H9 (cell line): Measurements from ENCODE around the gene PALM2AKAP2. TPM values are rescaled to one million over a fixed set of nuclear protein-coding genes. Genes with fewer than 3 reads are reported as not detected.

Source experiments
- DNase-seq: peaks from one replicate; pipeline ENCODE4 v3.0.0-alpha.2; 2017
- H2AFZ ChIP-seq: one replicate; pipeline ENCODE4 v1.6.1; 2013; ENCODE audit warnings: mild to moderate bottlenecking, low read length, control low read depth, moderate library complexity
- H2AK5ac ChIP-seq: 2 replicates; pipeline ENCODE4 v1.6.1; 2013; ENCODE audit warnings: low read length, control low read depth, mixed read lengths; ENCODE audit not compliant: insufficient read length
- H2BK120ac ChIP-seq: one replicate; pipeline ENCODE4 v1.6.1; 2013; ENCODE audit warnings: low read depth, mild to moderate bottlenecking, low read length, control low read depth, inconsistent platforms; ENCODE audit not compliant: poor library complexity, severe bottlenecking
- H2BK12ac ChIP-seq: 2 replicates; pipeline ENCODE4 v1.6.1; 2013; ENCODE audit warnings: low read length, control low read depth, mixed read lengths, low read depth; ENCODE audit not compliant: insufficient read length
- H2BK15ac ChIP-seq: 2 replicates; pipeline ENCODE4 v1.6.1; 2013; ENCODE audit warnings: low read depth, low read length, control low read depth
- H2BK20ac ChIP-seq: one replicate; pipeline ENCODE4 v1.6.1; 2013; ENCODE audit warnings: low read depth, mild to moderate bottlenecking, low read length, control low read depth, inconsistent platforms; ENCODE audit not compliant: poor library complexity, severe bottlenecking
- H2BK5ac ChIP-seq: 2 replicates; pipeline ENCODE4 v1.6.1; 2013; ENCODE audit warnings: low read length, control low read depth, mixed read lengths; ENCODE audit not compliant: insufficient read length
- H3K14ac ChIP-seq: 2 replicates; pipeline ENCODE4 v1.6.1; 2013; ENCODE audit warnings: low read length, control low read depth; ENCODE audit not compliant: insufficient read depth
- H3K18ac ChIP-seq: 2 replicates; pipeline ENCODE4 v1.6.1; 2013; ENCODE audit warnings: low read depth, mild to moderate bottlenecking, mixed read lengths, low read length, control low read depth; ENCODE audit not compliant: insufficient read length
- H3K23ac ChIP-seq: 2 replicates; pipeline ENCODE4 v1.6.1; 2013; ENCODE audit warnings: low read length, control low read depth, mixed read lengths, low read depth; ENCODE audit not compliant: insufficient read length
- H3K23me2 ChIP-seq: 2 replicates; pipeline ENCODE4 v1.6.1; 2013; ENCODE audit warnings: low read depth, mild to moderate bottlenecking, mixed read lengths, low read length, control low read depth; ENCODE audit not compliant: insufficient read length, poor library complexity, severe bottlenecking
- H3K27ac ChIP-seq: 2 replicates; pipeline ENCODE4 v1.5.1; 2013; ENCODE audit warnings: low read length, control low read depth, mixed read lengths, low read depth; ENCODE audit not compliant: insufficient read length
- H3K27me3 ChIP-seq: 2 replicates; pipeline ENCODE4 v1.6.1; 2013; ENCODE audit warnings: low read length, control low read depth, inconsistent platforms; ENCODE audit not compliant: insufficient read depth
- H3K4ac ChIP-seq: 2 replicates; pipeline ENCODE4 v1.6.1; 2013; ENCODE audit warnings: low read depth, mild to moderate bottlenecking, control low read depth, inconsistent platforms, low read length, moderate library complexity
- H3K4me1 ChIP-seq: 2 replicates; pipeline ENCODE4 v1.6.1; 2013; ENCODE audit warnings: low read length, control low read depth, inconsistent platforms; ENCODE audit not compliant: insufficient read depth
- H3K4me2 ChIP-seq: 2 replicates; pipeline ENCODE4 v1.6.1; 2013; ENCODE audit warnings: low read length, control low read depth, mixed read lengths; ENCODE audit not compliant: insufficient read length, insufficient read depth
- H3K56ac ChIP-seq: 2 replicates; pipeline ENCODE4 v1.6.1; 2013; ENCODE audit warnings: low read depth, mild to moderate bottlenecking, mixed read lengths, low read length, control low read depth; ENCODE audit not compliant: insufficient read length
- H3K79me1 ChIP-seq: 2 replicates; pipeline ENCODE4 v1.6.1; 2013; ENCODE audit warnings: low read depth, mild to moderate bottlenecking, moderate library complexity, low read length, control low read depth, inconsistent platforms; ENCODE audit not compliant: insufficient read depth, poor library complexity, severe bottlenecking
- H3K79me2 ChIP-seq: 2 replicates; pipeline ENCODE4 v1.6.1; 2013; ENCODE audit warnings: low read length, control low read depth, inconsistent platforms; ENCODE audit not compliant: insufficient read depth
- H3K9ac ChIP-seq: 2 replicates; pipeline ENCODE4 v1.6.1; 2013; ENCODE audit warnings: low read length, control low read depth, mixed read lengths; ENCODE audit not compliant: insufficient read length; ENCODE audit errors: extremely low read depth
- H3K9me3 ChIP-seq: one replicate; pipeline ENCODE4 v1.6.1; 2013; ENCODE audit warnings: low read depth, low read length, inconsistent platforms; ENCODE audit not compliant: control insufficient read depth
- H3T11ph ChIP-seq: one replicate; pipeline ENCODE4 v1.6.1; 2013; ENCODE audit warnings: mild to moderate bottlenecking, low read length, control low read depth, inconsistent platforms
- H4K20me1 ChIP-seq: one replicate; pipeline ENCODE4 v1.6.1; 2013; ENCODE audit not compliant: control insufficient read depth, insufficient read length, insufficient read depth
- H4K5ac ChIP-seq: 2 replicates; pipeline ENCODE4 v1.6.1; 2013; ENCODE audit warnings: low read depth, mild to moderate bottlenecking, mixed read lengths, low read length, control low read depth; ENCODE audit not compliant: insufficient read length
- H4K8ac ChIP-seq: replicated peaks from 2 replicates; pipeline ENCODE4 v1.6.1; 2013; ENCODE audit warnings: low read length, control low read depth, mixed read lengths, low read depth; ENCODE audit not compliant: insufficient read length
- H4K91ac ChIP-seq: 2 replicates; pipeline ENCODE4 v1.6.1; 2013; ENCODE audit warnings: low read depth, mild to moderate bottlenecking, moderate library complexity, mixed read lengths, low read length, control low read depth; ENCODE audit not compliant: insufficient read length
- H3K27ac Mint-ChIP-seq, 3 experiments: 2 replicates in 2 of 3; 3 replicates in 1 of 3; pipeline ENCODE4 v1.8.0; 2020 to 2021; ENCODE audit warnings: mixed read lengths in 3 of 3, mild to moderate bottlenecking in 1 of 3, moderate library complexity in 1 of 3
- H3K27me3 Mint-ChIP-seq: 2 replicates; pipeline ENCODE4 v1.8.0; 2021; ENCODE audit warnings: low read depth, mild to moderate bottlenecking, moderate library complexity, mixed read lengths
- H3K36me3 Mint-ChIP-seq, 3 experiments: 2 replicates in 2 of 3; 3 replicates in 1 of 3; pipeline ENCODE4 v1.8.0; 2020 to 2021; ENCODE audit warnings: low read depth in 3 of 3, mixed read lengths in 3 of 3; ENCODE audit not compliant: insufficient read depth in 1 of 3
- H3K4me1 Mint-ChIP-seq, 2 experiments: 2 replicates each; pipeline ENCODE4 v1.8.0; 2020; ENCODE audit warnings: mixed read lengths in 2 of 2
- H3K4me3 Mint-ChIP-seq, 2 experiments: 2 replicates in 1 of 2; 3 replicates in 1 of 2; pipeline ENCODE4 v1.8.0; 2020 to 2021; ENCODE audit warnings: mild to moderate bottlenecking in 2 of 2, mixed read lengths in 2 of 2, moderate library complexity in 1 of 2
- H3K9me3 Mint-ChIP-seq, 2 experiments: 2 replicates in 1 of 2; 3 replicates in 1 of 2; pipeline ENCODE4 v1.8.0; 2020; ENCODE audit warnings: mild to moderate bottlenecking in 2 of 2, mixed read lengths in 2 of 2, moderate library complexity in 1 of 2
- CTCF ChIP-seq: fragments of 200-600 bp; sonication (generic); conservative IDR thresholded peaks from 3 replicates; pipeline ENCODE4 v1.8.0; 2021; ENCODE audit warnings: antibody characterized with exemption, mild to moderate bottlenecking
- whole genome bisulfite sequencing: extraction: QIAGEN DNeasy Blood & Tissue Kit; methylation state at CpG from one replicate; pipeline ENCODE4 v1.1.7; 2013; ENCODE audit warnings: missing lambda C conversion rate, low lambda C conversion rate, mixed read lengths; ENCODE audit not compliant: insufficient read length; ENCODE audit errors: extremely low coverage; 5-methylcytosine and 5-hydroxymethylcytosine counted together
- total RNA-seq: library from RNA; stranded (reverse); gene quantifications from 2 replicates; pipeline ENCODE4 v1.2.1, GENCODE V29; 2021

PALM2AKAP2 gene
- total RNA-seq, 1 experiment from 2014 or later, result 3.6 TPM

GRCh38 chr9:109813829-109814228, 33.8 kb downstream of the PALM2AKAP2 start:
- Histone ChIP-seq H3K79me2 (no peaks in the 10 kb centered on the region), H3K27me3 (no peaks in the 10 kb centered on the region), H3K27ac (no peak overlapping the region), H2BK12ac (no peak overlapping the region), H3K9me3 (no peaks in the 10 kb centered on the region), H3T11ph (no peak overlapping the region), H3K23me2 (no peaks in the 10 kb centered on the region), H2BK15ac (no peak overlapping the region), H3K56ac (no peak overlapping the region), H3K4me2 (no peak overlapping the region), H2BK120ac (no peak overlapping the region), H3K4ac (no peak overlapping the region), H3K9ac (no peak overlapping the region), H2AK5ac (no peak overlapping the region), H4K91ac (no peak overlapping the region), H3K14ac (no peak overlapping the region), H3K4me1 (peaks cover 4% of the 10 kb centered on the region; the same call in 1 of the 2 replicates), H3K18ac (no peak overlapping the region), H4K5ac (no peak overlapping the region), H3K23ac (no peak overlapping the region), H3K79me1 (no peaks in the 10 kb centered on the region), H2BK20ac (no peak overlapping the region), H2BK5ac (no peak overlapping the region), H4K8ac (no peak overlapping the region), H2AFZ (no peak overlapping the region), H4K20me1 (no peaks in the 10 kb centered on the region)
- Mint-ChIP-seq H3K4me3 (no peak overlapping the region), H3K27ac (no peak overlapping the region), H3K4me1 (peaks cover 3 to 8% of the 10 kb centered on the region in 2 experiments; a peak in 3 of 4 replicates), H3K27me3 (no peaks in the 10 kb centered on the region), H3K36me3 (no peaks in the 10 kb centered on the region), H3K9me3 (no peaks in the 10 kb centered on the region; a peak in 2 of 5 replicates)
- no peak for DNase-seq
- WGBS, result no CpG with 5 or more reads among the region's 6 CpGs
- no peak for TF ChIP-seq CTCF
